Measurements from ENCODE around the gene GPR85.
A peak's percentile ranks its signal among the peaks of the same experiment; 100 is the strongest.
"Not testable (repeated sequence)": the region's sequence is repeated elsewhere in the genome, so short reads cannot be mapped to it uniquely, and the experiment has no call there.

GPR85 gene

GRCh38 chr7:113086431-113086888 lies at the start of gene GPR85:
Gene GPR85, minus strand, starts transcription at chr7:113086827. Its CDS starts 2,106 bp downstream, at chr7:113084721.
- DNase-seq = peak in 50 of 58 donors; percentile 10 to 67 (median 42)

- no peak for DNase-seq
These were observed 47.4 kb upstream of the GPR85 start for GRCh38 chr7:113134025-113134424.

- no peak for DNase-seq
These were observed 44.7 kb upstream of the GPR85 start for GRCh38 chr7:113131367-113131766.

GRCh38 chr7:113128031-113128430 lies 41.4 kb upstream of the GPR85 start:
- no peak for DNase-seq

- DNase-seq = no peak
These were observed 39.1 kb upstream of the GPR85 start for GRCh38 chr7:113125728-113126127.

- no peak for DNase-seq
These were observed 36.1 kb upstream of the GPR85 start for GRCh38 chr7:113122744-113123143.

- DNase-seq = no peak
These were observed 34.0 kb upstream of the GPR85 start for GRCh38 chr7:113120647-113121046.

GRCh38 chr7:113119429-113119828 lies 32.8 kb upstream of the GPR85 start:
- no peak for DNase-seq

- peak; percentile 15 to 96 (median 87) for DNase-seq
These were observed 31.7 kb upstream of the GPR85 start, which contains the start of gene SMIM30 for GRCh38 chr7:113118074-113118959. Gene SMIM30, minus strand, starts transcription at chr7:113118554. Its CDS starts 976 bp downstream, at chr7:113117578.

GRCh38 chr7:113117374-113117774 lies 30.7 kb upstream of the GPR85 start:
- not testable (repeated sequence) for DNase-seq

GRCh38 chr7:113113912-113114311 lies 27.3 kb upstream of the GPR85 start:
- no peak for DNase-seq

GRCh38 chr7:113109718-113110117 lies 23.1 kb upstream of the GPR85 start:
- DNase-seq = no peak

GRCh38 chr7:113100121-113100603 lies 13.5 kb upstream of the GPR85 start:
- no peak for DNase-seq

GRCh38 chr7:113099284-113099919 lies 12.8 kb upstream of the GPR85 start:
- no peak for DNase-seq

GRCh38 chr7:113094517-113095249 lies 8.1 kb upstream of the GPR85 start:
- DNase-seq = no peak

GRCh38 chr7:113093561-113093960 lies 6.9 kb upstream of the GPR85 start:
- DNase-seq = no peak

GRCh38 chr7:113092762-113093161 lies 6.1 kb upstream of the GPR85 start:
- no peak for DNase-seq

GRCh38 chr7:113087071-113087998 lies 708 bp upstream of the GPR85 start:
- DNase-seq = peak in 3 of 58 donors; percentile 3 to 64 (median 32)

GRCh38 chr7:113085781-113086390 lies 741 bp downstream of the GPR85 start:
- DNase-seq = peak in 17 of 58 donors; percentile 2 to 59 (median 23)

Measured in anterior cingulate cortex (tissue), 58 donors.